SKM-1 treated with dmso at 0.1 percent for 144 hours (cell line): Measurements from ENCODE around the gene FGD6.
"Not testable (repeated sequence)": the region's sequence is repeated elsewhere in the genome, so short reads cannot be mapped to it uniquely, and the experiment has no call there.

Source experiments
- DNase-seq: peaks from one replicate; lab custom pipeline; 2025; ENCODE audit not compliant: unreplicated experiment; lab: John Stamatoyannopoulos, UW

Gene FGD6

GRCh38 chr12:95235621-95236020 lies 18.4 kb upstream of the FGD6 start:
- not testable (repeated sequence) for DNase-seq

- DNase-seq, result not testable (repeated sequence)
Measured at GRCh38 chr12:95234187-95234586, 16.9 kb upstream of the FGD6 start.

- DNase-seq, result no peak
Measured at GRCh38 chr12:95231190-95231589, 13.9 kb upstream of the FGD6 start.

GRCh38 chr12:95230313-95230712 lies 13.0 kb upstream of the FGD6 start:
- DNase-seq, result no peak

GRCh38 chr12:95229636-95230035 lies 12.4 kb upstream of the FGD6 start:
- DNase-seq, result no peak

- no peak for DNase-seq
Measured at GRCh38 chr12:95228617-95229016, 11.3 kb upstream of the FGD6 start.

GRCh38 chr12:95227818-95228356 lies 10.6 kb upstream of the FGD6 start:
- DNase-seq, result no peak

- DNase-seq, result no peak
Measured at GRCh38 chr12:95225645-95226212, 8.5 kb upstream of the FGD6 start.

- DNase-seq, result no peak
Measured at GRCh38 chr12:95224202-95225170, 7.2 kb upstream of the FGD6 start.

GRCh38 chr12:95220726-95221125 lies 3.5 kb upstream of the FGD6 start:
- no peak for DNase-seq

GRCh38 chr12:95220190-95220589 lies 2.9 kb upstream of the FGD6 start:
- DNase-seq, result no peak

GRCh38 chr12:95218150-95219133 lies 1.2 kb upstream of the FGD6 start:
- no peak for DNase-seq

- DNase-seq, result no peak
Measured at GRCh38 chr12:95216711-95217376, 423 bp downstream of the FGD6 start.

- no peak for DNase-seq
Measured at GRCh38 chr12:95215949-95216348, 1.3 kb downstream of the FGD6 start.

- no peak for DNase-seq
Measured at GRCh38 chr12:95214466-95214865, 2.8 kb downstream of the FGD6 start.

GRCh38 chr12:95213928-95214327 lies 3.3 kb downstream of the FGD6 start:
- no peak for DNase-seq

GRCh38 chr12:95213119-95213518 lies 4.1 kb downstream of the FGD6 start:
- no peak for DNase-seq

GRCh38 chr12:95212586-95212985 lies 4.7 kb downstream of the FGD6 start:
- no peak for DNase-seq

- DNase-seq, result no peak
Measured at GRCh38 chr12:95208678-95209077, 8.6 kb downstream of the FGD6 start.

- no peak for DNase-seq
Measured at GRCh38 chr12:95207407-95207806, 9.9 kb downstream of the FGD6 start.
